ENCODE results near the gene DMC1.
"Not testable (repeated sequence)": the region's sequence is repeated elsewhere in the genome, so short reads cannot be mapped to it uniquely, and the experiment has no call there.

Gene DMC1

DNA sequence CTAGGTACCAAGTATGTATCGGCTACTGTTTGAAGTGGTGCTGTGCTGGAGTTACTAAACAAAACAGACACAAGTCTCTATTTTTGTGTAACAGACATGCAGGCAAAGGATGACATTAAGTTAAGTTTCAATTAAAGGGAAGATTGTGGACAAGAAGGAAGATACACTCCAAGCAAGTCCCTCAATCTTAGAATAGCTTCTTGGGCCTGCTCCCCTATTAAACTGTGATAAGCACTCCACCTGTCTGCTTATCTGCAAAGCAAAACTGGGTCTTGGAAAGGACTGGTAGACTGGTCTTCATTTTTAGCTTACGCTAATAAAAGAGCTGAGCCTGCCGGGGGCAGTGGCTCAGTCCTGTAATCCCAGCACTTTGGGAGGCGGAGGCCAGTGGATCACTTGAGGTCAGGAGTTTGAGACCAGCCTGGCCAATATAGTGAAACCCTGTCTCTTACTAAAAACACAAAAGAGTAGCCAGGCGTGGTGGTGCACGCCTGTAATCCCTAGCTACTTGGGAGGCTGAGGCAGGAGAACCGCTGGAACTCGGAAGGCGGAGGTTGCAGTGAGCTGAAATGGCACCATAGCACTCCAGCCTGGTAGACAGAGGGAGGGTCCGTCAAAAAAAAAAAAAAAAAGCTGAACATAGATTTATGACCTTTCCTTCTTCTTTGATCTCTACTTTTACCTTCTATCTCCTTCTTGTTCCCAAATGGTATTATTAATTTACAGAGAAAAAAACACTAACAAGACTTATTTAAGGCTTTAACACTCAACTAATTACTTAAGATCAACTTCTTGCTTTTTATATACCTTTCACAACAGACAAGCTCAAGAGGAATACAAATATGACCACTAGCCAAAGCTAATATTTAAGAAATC, 67.9 kb downstream of the DMC1 start:
- no peak for DNase-seq (ENCODE audit: low read depth in 2 of 2)

DNA sequence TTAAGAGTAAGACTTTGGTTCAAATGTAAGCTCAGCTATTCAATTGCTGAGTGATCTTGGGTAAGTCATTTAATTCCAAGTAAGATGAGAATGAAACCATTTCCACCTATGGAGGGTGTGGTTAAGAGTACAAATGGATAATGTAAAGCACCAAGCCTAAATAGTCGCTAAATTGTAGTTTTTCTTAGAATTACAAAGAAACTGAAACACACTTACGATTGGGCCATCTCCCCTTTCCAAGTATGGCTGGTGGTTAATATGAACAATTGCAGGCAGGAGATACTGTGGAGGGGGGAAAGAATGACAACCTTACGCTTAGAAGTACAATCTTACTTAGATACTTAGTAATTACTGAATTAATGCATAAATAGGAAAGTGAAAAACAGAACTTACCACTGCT, 72.1 kb downstream of the DMC1 start:
- DNase-seq (ENCODE audit: low read depth in 2 of 2): no peak

DNA sequence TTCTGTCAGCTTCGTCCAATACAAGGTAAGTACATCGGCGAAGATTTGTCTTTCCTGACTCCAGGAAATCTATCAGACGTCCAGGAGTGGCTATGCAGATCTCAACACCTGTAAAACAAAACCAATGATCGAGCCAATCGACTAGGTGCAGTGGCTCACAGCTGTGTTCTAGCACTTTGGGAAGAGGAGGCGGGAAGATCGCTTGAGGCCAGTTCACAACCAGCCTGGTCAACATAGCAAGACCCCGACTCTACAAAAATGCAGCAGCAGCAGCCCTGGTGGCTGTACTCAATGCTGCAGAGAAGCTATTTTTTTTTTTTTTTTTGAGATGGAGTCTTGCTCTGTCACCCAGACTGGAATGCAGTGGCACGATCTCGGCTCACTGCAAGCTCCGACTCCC, 75.0 kb downstream of the DMC1 start:
- DNase-seq (ENCODE audit: low read depth in 2 of 2): no peak

DNA sequence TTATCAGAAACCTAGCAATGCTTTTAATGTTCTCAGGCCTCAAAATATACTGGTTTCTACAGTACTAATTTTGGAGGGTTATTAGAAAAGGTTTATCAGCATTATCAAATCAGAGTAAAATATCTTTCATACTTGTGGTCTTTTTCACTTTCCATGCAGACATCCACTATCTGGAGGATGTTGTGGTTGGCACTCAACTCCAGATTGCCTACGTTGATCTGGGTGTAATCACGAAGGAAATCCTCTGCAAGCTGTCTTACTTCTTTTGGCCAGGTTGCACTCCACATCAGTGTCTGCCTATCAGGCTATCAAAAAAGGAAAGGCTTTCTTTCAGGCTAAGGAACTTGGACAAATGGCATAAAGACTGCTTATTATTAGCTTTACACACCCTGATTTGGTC, 75.5 kb downstream of the DMC1 start:
- no peak for DNase-seq (ENCODE audit: low read depth in 2 of 2)

DNA sequence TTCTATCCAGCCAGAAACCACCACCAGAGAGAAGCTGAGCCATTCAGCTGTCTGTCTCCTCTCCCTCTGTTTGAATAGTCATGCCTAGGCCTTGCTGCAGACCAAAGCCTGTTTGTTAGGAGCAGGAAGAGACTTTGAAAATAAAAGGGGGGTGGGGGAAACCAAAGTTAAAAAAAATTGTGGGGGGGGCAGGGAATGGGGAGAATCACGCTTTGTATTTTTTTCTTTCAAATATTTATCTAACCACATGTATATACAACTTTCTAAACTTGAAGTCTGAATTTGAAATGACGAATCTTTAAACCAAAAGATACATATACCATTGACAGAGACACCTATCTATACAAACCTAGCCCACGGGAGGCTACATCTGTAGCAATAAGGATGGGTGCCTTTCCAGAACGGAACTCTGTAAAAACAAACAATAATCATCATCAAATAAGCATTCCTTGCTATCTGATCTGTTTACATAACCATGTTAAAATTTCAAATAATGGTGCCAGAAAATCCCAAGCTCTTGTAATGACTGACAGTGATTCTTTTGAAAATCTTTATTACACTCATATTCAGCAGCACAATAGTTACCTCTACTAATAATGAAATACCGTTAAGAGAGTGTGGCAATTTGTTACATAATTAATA, 78.2 kb downstream of the DMC1 start:
- DNase-seq (ENCODE audit: low read depth in 2 of 2): no peak

DNA sequence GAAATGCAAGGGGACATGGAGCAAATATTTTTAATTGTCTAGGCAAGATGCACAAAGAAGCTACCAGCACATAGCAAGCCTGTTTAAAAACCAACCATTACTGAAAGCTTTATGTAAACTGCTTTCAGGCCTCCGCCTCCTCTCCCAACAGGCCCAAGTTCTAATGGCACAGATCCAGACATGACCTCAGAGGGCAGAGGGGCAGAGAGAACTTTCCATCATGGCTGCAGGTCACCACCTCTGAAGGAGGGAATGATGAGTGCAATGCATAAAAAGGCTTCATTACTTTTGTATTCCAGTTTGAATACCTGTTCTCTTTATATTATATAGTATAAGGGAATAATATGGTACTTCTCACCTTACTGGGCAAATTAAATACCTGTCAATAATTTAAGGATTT, 79.1 kb downstream of the DMC1 start:
- DNase-seq (ENCODE audit: low read depth in 2 of 2): no peak

DNA sequence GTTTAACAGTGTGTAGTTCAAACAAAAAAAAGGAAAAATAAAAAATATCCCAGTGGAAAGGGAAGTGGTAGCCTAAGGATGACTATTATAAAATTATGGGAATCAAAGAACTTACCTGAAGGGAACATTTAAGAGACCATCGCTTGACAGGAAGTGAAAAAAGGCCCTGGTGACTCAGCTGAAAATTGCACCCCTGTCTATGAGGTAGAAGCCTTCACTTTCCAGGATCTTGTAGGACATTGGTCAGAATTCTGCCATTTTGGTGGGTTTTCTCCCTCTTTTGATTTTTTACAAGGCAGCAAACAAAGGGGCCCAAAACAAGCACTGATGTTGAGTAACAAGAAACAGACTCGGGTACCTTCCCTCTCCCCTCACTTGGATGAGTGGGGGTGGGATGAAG, 79.5 kb downstream of the DMC1 start:
- DNase-seq (ENCODE audit: low read depth in 2 of 2): no peak

DNA sequence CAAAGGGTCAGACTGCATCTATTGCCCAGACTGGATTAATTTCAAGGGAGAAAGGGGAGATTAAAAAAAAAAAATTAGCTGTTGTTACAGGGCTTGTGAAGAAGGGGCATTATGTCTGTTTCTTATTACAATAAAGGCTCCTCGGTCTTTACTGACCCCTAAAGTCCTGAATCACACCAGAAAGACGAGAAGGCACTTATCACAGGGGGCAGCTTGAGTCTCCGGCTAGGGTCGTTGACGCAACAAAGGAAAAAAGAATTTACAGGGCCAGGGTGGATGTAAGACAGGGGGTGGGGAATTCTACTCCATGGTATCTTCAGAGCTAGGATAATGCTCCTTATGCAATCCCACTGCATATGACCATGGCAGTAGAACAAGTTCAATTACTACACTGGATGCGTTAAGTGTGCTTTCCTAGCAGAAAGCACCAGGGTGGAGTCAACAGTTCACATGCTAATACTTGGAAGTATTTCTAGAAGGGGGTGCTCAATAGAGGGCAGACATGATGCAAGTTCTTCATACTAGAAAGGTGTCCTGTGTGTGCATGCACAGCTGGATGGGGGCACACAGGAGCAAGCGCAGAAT, 80.3 kb downstream of the DMC1 start:
- no peak for DNase-seq (ENCODE audit: low read depth in 2 of 2)

DNA sequence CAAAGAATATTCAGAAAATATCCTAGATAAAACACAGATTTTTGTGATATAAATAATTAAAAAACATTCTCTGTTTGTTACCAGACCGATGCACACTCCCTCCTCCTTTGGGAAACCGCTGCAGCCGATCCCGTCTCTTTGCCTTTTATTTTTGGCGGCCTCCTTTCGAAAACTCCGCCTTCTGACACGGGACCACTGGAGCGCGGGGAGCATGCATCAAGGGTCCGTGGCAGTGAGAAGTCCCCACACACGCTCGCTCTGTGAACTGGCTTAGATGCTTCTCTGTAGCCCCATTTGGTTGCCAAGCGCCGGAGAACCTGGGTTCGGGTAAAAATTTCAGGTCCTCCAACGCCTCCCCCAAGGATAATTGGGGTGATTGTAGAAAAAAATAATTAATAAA, 80.8 kb downstream of the DMC1 start:
- no peak for DNase-seq (ENCODE audit: low read depth in 2 of 2)

DNA sequence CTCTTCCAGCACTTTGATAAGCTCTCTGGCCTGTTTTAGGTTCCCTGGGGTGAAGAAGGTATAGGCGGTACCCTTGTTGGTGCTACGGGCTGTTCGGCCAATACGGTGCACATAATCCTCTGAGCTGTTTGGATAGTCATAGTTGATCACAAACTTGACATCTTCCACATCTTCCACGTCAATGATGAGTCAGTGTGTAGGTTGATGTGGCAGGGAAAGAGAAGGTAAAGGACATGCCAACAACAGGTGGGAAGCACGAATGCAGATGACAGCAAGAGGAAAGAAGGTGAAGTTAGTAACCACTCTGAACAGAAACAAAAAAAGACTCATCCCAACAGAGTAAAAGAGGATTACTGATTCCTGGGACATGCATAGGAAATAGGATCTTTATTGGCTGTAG, 82.0 kb downstream of the DMC1 start:
- no peak for DNase-seq (ENCODE audit: low read depth in 2 of 2)

DNA sequence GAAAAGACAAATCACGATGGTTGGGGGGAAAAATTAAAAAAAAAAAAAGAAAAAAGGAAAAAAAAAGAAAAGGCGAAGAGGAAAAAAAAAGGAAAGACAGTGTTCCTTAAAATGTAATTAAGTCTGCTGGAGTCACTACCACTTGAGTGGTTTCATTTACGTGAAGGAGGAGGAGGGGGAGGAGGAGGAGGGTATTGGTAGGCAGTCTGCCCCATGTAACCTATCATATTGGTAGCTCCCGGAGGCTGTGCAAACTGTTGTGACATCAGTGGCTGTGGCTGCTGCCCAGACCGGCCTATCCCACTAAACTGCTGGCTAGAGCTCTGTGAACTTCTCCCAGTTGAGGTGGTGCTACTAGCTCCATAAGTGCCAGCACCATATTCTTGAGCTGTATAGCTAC, 84.2 kb downstream of the DMC1 start:
- no peak for DNase-seq (ENCODE audit: low read depth in 2 of 2)

DNA sequence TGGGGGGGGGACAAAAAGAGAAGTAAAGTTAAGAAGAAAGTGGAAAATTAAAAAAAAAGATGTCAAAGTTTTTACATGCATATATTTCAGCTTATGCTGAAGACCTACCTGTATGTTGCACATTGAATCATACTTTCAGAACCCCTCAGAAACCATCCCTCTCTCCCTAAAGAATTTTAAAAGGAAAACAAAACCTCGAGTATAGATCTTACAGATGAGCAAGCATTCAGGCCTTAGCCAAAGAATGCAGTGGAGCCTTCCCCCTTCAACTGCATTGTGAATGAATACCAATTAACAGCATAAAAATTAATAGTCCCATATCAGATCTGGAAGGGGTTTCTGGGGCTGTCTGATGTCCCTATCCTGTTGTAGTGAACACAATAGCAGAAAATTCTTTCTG, 85.7 kb downstream of the DMC1 start:
- DNase-seq (ENCODE audit: low read depth in 2 of 2): no peak

DNA sequence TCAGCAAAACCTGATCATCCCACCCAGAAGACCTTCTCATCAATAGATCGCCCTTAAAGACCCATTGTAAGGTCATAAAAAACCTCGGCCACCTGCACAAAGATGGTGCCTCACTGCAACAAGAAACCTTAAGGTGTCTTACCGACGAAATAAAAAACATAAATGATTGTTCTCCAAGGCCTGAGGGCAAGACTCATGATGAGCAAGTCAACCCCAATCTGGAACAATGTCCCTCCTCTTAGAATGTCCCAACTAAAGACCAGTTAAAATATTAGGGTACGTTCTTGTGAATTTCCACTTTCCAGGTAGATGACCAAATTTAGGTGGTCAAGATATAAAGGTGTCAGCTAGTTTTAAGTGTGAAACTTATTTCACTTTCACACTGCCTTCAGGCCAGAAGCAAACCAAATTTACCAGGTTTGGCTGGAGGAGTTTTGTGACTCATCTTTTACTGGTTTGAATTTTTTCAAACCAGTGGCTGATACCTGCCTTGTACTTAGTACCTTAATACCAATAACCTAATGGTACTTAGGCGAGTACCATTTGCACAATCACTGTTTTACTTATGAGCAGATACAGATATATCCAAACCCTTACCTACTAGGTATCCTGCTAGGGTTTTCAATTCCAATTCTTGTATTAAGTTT, 87.2 kb downstream of the DMC1 start:
- no peak for DNase-seq (ENCODE audit: low read depth in 2 of 2)

DNA sequence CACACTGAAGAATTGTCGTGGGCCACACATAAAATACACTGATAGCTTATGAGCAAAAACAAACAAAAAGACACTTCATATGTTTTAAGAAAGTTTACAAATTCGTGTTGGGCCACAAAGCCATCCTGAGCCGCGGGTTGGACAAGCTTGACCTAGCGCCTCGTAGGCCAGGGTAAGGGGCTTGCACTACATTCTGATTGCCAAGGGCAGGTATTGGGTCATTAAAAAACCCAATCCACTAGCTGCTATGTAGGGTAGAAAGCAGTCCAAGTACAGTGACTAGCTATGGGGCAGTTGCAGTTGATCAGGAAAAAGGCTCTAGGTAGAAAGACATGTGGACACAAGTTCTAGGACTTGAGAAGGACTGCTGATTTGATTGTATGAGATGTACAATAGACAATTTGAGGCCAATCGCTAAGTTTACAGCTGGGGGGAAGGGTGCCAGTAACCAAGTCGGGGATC, 88.1 kb downstream of the DMC1 start:
- DNase-seq (ENCODE audit: low read depth in 2 of 2): no peak

DNA sequence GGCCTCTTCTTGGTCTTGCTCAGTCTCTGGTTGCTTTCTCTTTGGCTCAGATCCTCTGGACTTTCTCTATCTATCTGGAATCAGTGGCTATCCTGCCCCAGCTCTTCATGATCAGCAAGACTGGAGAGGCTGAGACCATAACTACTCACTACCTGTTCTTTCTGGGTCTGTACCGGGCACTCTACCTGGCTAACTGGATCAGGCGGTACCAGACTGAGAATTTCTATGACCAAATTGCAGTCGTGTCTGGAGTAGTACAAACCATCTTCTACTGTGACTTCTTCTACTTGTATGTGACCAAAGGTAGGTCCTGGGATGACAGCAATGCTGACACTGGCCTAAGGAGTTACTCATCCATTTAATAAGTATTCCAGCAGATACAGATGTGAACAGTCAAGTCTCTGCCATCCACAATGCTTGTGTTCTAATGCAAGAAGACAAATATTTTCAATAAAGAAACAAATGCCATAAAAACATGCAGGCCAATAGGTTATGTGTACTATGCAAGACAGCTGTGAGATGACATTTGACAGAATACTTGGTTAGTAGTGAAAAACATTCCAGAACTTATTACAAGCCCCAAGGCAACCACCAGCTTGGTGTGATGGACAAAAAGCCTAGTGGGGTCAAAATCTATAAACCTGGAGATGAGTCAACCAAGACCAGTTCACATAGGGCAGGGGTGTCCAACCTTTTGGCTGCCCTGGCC, 88.7 kb downstream of the DMC1 start:
- no peak for DNase-seq (ENCODE audit: low read depth in 2 of 2)

DNA sequence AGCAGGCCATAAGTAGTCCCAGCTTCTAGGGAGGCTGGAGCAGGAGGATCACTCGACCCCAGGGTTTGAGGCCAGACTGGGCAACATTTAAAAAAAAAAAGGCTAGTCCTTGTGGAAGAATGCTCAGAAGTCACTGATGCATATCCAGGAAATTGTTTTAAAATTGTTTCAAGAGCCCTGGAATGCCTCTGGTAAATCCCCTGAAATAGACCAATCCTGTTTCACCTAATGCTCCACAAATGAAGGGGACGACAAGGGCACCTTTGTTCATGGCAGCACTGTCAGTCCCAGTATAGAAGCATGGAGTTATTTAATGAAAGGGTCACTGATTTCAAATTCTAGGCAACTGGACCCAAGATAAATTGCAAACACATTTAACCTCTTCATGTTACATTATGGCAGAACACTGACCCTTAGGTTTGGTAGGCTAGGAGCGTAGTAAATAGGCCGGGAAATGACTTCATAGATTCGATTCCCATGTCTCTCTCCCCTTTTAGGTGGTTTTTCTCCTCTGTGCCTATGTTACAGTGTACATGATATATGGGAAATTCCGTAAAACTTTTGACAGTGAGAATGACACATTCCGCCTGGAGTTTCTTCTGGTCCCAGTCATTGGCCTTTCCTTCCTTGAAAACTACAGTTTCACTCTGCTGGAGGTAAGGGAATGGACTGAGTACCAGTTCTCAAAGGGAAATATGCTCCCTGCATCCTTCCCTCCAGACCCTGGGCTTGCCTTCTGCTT, 90.7 kb downstream of the DMC1 start:
- no peak for DNase-seq (ENCODE audit: low read depth in 2 of 2)

DNA sequence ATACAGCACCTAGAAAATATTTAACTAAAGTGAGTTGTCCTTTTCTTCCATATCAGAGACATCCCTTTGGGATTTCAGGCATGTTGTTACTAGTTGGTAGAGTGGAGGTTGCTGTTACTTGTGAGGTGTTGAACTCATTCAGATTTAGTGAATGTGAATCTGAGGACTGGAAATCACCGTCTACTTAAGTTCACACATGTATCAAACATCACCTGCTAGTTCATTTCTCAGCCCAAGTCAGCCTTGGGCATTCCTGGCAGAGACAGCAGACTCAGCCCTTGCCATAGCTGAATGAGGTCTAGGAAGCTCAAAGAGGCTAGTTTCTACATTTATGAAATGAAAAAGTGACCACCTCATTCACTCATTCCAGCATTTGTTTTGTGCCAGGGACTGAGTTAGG, 92.4 kb downstream of the DMC1 start:
- DNase-seq (ENCODE audit: low read depth in 2 of 2): no peak

DNA sequence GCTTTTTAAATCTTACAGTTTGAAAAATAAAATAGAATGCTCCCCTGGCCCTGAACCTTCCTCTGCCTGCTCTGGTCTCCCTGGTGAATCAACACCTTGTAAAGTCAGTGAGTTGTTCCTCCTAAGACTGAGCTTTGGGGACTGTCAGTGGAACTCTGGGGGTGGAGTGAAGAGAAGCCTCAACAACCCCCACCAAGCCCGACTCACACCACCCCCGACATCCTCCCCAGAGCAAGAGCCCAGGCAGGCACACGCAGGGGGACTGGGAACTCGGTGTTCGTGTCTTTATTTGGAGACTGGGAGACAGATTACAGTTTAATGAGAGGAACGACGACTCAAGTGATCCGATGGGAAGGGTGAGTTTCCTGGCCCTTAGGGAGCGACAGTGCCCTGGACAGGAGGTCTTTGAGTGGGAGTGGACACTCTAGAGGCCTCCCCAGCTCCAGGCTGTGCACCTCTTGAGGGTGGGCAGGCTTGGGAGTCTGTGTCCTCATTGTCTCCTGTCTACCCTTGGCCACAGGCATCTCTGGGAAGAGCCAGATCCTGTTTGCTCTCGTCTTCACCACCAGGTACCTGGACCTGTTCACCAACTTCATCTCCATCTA, 95.9 kb downstream of the DMC1 start:
- no peak for DNase-seq (ENCODE audit: low read depth in 2 of 2)

DNA sequence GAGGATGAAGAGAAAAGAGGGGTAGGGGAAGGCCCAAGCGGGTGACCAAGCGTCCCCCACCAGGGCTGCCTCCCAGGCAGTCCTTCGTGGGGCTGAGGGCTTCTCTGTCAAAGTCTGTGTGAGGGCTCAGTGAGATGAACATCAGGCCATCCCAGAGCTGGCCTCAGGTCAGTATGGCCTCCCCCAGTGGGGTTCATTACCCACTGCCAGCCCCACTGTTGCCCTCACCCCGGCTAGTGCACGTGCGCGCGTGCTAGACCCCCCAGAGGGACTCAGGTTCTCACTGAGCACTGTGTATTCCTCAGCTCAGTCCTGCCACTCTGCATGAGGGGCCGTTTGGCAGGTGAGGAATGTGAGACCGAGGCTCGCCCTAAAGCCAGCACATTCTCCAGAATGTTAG, 98.7 kb downstream of the DMC1 start:
- no peak for DNase-seq (ENCODE audit: low read depth in 2 of 2)

DNA sequence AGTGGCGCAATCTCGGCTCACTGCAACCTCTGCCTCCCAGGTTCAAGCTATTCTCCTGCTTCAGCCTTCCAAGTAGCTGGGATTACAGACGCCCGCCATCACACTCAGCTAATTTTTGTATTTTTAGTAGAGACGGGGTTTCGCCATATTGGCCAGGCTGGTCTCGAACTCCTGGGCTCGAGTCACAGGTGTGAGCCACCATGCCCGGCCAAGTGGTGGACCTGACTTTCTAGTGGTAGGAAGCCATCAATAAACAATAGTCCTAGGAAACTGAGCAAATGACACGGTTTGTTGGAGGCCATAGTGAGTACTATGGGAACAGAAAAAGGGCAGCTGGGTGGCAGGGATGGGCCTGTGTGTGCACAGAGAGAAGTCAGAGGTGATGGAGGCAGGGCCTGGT, 99.8 kb downstream of the DMC1 start:
- DNase-seq (ENCODE audit: low read depth in 2 of 2): not testable (repeated sequence)

DNA sequence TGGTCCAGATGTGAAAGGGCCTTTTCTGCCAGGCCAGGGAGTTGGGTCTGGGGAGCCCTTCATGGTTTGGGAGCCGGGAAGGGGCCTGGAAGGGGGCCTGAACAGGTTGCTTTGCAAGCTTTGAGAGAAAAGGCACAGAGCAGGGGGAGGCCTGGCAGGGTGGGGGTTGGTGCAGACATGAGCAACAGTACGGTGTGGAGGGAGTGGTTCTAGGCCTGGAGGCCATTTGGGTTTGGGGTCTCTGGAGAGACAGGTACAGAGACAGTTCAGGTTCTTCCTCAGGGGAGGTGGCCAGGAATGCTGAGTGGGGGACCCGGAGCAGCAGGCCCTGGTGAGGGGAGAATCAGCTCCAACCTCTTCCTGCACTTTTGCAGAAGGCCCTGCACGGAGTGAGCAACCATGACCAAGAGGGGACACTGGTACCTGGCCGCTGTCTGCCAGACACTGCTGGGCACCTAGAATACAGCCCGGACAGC, 100.6 kb downstream of the DMC1 start:
- DNase-seq (ENCODE audit: low read depth in 2 of 2): no peak

All from stimulated activated CD8-positive, alpha-beta memory T cell treated with anti-CD3 and anti-CD28 coated beads, Interleukin-2, amount 100 ng/mL, for 1 hour (primary cell).